HepG2 (cell line): Measurements from ENCODE around the gene PAX4. TPM values are rescaled to one million over a fixed set of nuclear protein-coding genes. Genes with fewer than 3 reads are reported as not detected.

Source experiments
- CBX1 ChIP-seq: IDR thresholded peaks from one replicate; pipeline ENCODE4 v1.6.1; 2016; ENCODE audit warnings: antibody characterized with exemption, low read depth
- DMAP1 ChIP-seq: IDR thresholded peaks from 2 replicates; pipeline ENCODE4 v1.6.1; 2016
- DNMT1 ChIP-seq: sonication (generic); formaldehyde crosslinking; IDR thresholded peaks from 2 replicates; pipeline ENCODE4 v1.5.1; 2020; ENCODE audit warnings: mild to moderate bottlenecking, missing genetic modification reagents
- ELF4 ChIP-seq: sonication (generic); formaldehyde crosslinking; IDR thresholded peaks from 2 replicates; pipeline ENCODE4 v1.5.0; 2020; ENCODE audit warnings: missing genetic modification reagents, mild to moderate bottlenecking, moderate library complexity, borderline replicate concordance
- HIVEP1 ChIP-seq: sonication (generic); formaldehyde crosslinking; IDR thresholded peaks from 2 replicates; pipeline ENCODE4 v1.4.0; 2020; ENCODE audit warnings: mild to moderate bottlenecking, missing genetic modification reagents
- MTERF4 ChIP-seq: sonication (generic); formaldehyde crosslinking; IDR thresholded peaks from 2 replicates; pipeline ENCODE4 v1.8.0; 2023; ENCODE audit warnings: mild to moderate bottlenecking, missing genetic modification reagents
- NR3C1 ChIP-seq: sonication (generic); formaldehyde crosslinking; IDR thresholded peaks from 2 replicates; pipeline ENCODE4 v1.4.0; 2020; ENCODE audit warnings: missing genetic modification reagents
- PLSCR1 ChIP-seq: sonication (generic); formaldehyde crosslinking; IDR thresholded peaks from 2 replicates; pipeline ENCODE4 v1.5.0; 2020; ENCODE audit warnings: missing genetic modification reagents, mild to moderate bottlenecking, borderline replicate concordance
- PRPF4 ChIP-seq: fragments of 200-400 bp; formaldehyde crosslinking; IDR thresholded peaks from 2 replicates; pipeline ENCODE4 v1.6.1; 2016; ENCODE audit warnings: low read length, low read depth; ENCODE audit not compliant: poor library complexity, severe bottlenecking
- RBFOX2 ChIP-seq: fragments of 200-400 bp; formaldehyde crosslinking; IDR thresholded peaks from 2 replicates; pipeline ENCODE4 v1.6.1; 2017; ENCODE audit warnings: low read depth, mild to moderate bottlenecking, low read length
- REPIN1 ChIP-seq: sonication (generic); formaldehyde crosslinking; IDR thresholded peaks from 2 replicates; pipeline ENCODE4 v1.8.0; 2022; ENCODE audit warnings: missing genetic modification reagents, low read depth, mild to moderate bottlenecking, borderline replicate concordance
- RFXAP ChIP-seq: sonication (generic); formaldehyde crosslinking; IDR thresholded peaks from 2 replicates; pipeline ENCODE4 v1.4.0; 2020; ENCODE audit warnings: missing genetic modification reagents, borderline replicate concordance
- SIN3B ChIP-seq: fragments of 150-350 bp; IDR thresholded peaks from 2 replicates; pipeline ENCODE4 v1.6.1; 2014; ENCODE audit warnings: low read length
- SP5 ChIP-seq: IDR thresholded peaks from 2 replicates; pipeline ENCODE4 v1.6.1; 2016; ENCODE audit warnings: low read depth, borderline replicate concordance
- SRSF1 ChIP-seq: fragments of 200-400 bp; formaldehyde crosslinking; optimal IDR thresholded peaks from 2 replicates; pipeline ENCODE3; 2017; ENCODE audit warnings: mild to moderate bottlenecking, low read depth, low read length, moderate library complexity
- THAP9 ChIP-seq: sonication (generic); formaldehyde crosslinking; IDR thresholded peaks from 2 replicates; pipeline ENCODE4; 2020; ENCODE audit warnings: missing genetic modification reagents, mild to moderate bottlenecking, borderline replicate concordance
- XBP1 ChIP-seq: sonication (generic); formaldehyde crosslinking; IDR thresholded peaks from 2 replicates; pipeline ENCODE4 v1.5.0; 2020; ENCODE audit warnings: missing genetic modification reagents
- ZC3H13 ChIP-seq: sonication (generic); formaldehyde crosslinking; IDR thresholded peaks from 2 replicates; pipeline ENCODE4 v1.8.1; 2023; ENCODE audit warnings: mild to moderate bottlenecking, missing genetic modification reagents, moderate library complexity
- ZFP62 ChIP-seq: sonication (generic); formaldehyde crosslinking; IDR thresholded peaks from 2 replicates; pipeline ENCODE4 v1.4.0; 2020; ENCODE audit warnings: missing genetic modification reagents
- ZMYM4 ChIP-seq: sonication (generic); formaldehyde crosslinking; IDR thresholded peaks from 2 replicates; pipeline ENCODE4 v1.8.1; 2023; ENCODE audit warnings: mild to moderate bottlenecking, missing genetic modification reagents
- ZNF280D ChIP-seq: sonication (generic); formaldehyde crosslinking; IDR thresholded peaks from 2 replicates; pipeline ENCODE4 v1.5.1; 2020; ENCODE audit warnings: mild to moderate bottlenecking, missing genetic modification reagents
- polyA plus RNA-seq, 8 experiments: library from polyadenylated mRNA; depleted of rRNA in 3 of 8; stranded (reverse) in 7 of 8; unstranded in 1 of 8; fragments of >200 nt; fragmentation: Illumina TruSeq in 4 of 8; extraction: Trizol in 4 of 8; gene quantifications; 2 replicates each; pipeline versions ENCODE4 v1.2.1 to v1.2.3, GENCODE V29; 2011 to 2016; ENCODE audit warnings: low read depth in 4 of 8, missing spikeins in 1 of 8, mixed read lengths in 1 of 8; ENCODE audit not compliant: insufficient read depth in 1 of 8
- total RNA-seq, 5 experiments: library from RNA; depleted of rRNA; stranded (reverse); fragments of >200 nt; fragmentation: Illumina TruSeq; extraction: Trizol; gene quantifications; 2 replicates each; pipeline ENCODE4 v1.2.3, GENCODE V29; 2016; ENCODE audit warnings: low read depth in 1 of 5

Gene PAX4
- total and polyA plus RNA-seq, 2 of the 13 experiments (the other 11 are each of a cell fraction or from before 2014, with no cell fraction given): not detected

- peak; percentile 66; the same call in 1 of the 2 replicates for TF ChIP-seq THAP9 (CRISPR knock-in tag)
- TF ChIP-seq DNMT1 (CRISPR knock-in tag): peak; percentile 60; the same call in 1 of the 2 replicates
- TF ChIP-seq MTERF4 (CRISPR knock-in tag): no peak
- TF ChIP-seq REPIN1 (CRISPR knock-in tag): 0 out of 2 replicates have a peak, but pooled peaks have one; percentile 29
- TF ChIP-seq CBX1: no peak
- TF ChIP-seq SRSF1: peak; percentile 65
- peak; percentile 62 for TF ChIP-seq SP5 (CRISPR knock-in tag)
- no peak for TF ChIP-seq PLSCR1 (CRISPR knock-in tag)
- TF ChIP-seq HIVEP1 (CRISPR knock-in tag): peak; percentile 74
- TF ChIP-seq ZMYM4 (CRISPR knock-in tag): peak; percentile 92
- TF ChIP-seq DMAP1 (CRISPR knock-in tag): no peak
- TF ChIP-seq RBFOX2: peak; percentile 91
- TF ChIP-seq ZC3H13 (CRISPR knock-in tag): no peak
- peak; percentile 35 for TF ChIP-seq PRPF4
- 0 out of 2 replicates have a peak, but pooled peaks have one; percentile 43 for TF ChIP-seq ZNF280D (CRISPR knock-in tag)
- TF ChIP-seq SIN3B: 0 out of 2 replicates have a peak, but pooled peaks have one; percentile 30
- TF ChIP-seq ZFP62: no peak
- no peak for TF ChIP-seq XBP1 (CRISPR knock-in tag)
- TF ChIP-seq NR3C1 (CRISPR knock-in tag): no peak
- TF ChIP-seq RFXAP (CRISPR knock-in tag): peak; percentile 68; the same call in 1 of the 2 replicates
- 0 out of 2 replicates have a peak, but pooled peaks have one; percentile 81 for TF ChIP-seq ELF4 (CRISPR knock-in tag)
Measured at GRCh38 chr7:127585044-127585953, 32.6 kb downstream of the PAX4 start, which contains the start of gene GCC1 (continued).
